ENCODE data around the gene DOCK10.
"Not testable (repeated sequence)": the region's sequence is repeated elsewhere in the genome, so short reads cannot be mapped to it uniquely, and the experiment has no call there.

DOCK10 gene

DNA sequence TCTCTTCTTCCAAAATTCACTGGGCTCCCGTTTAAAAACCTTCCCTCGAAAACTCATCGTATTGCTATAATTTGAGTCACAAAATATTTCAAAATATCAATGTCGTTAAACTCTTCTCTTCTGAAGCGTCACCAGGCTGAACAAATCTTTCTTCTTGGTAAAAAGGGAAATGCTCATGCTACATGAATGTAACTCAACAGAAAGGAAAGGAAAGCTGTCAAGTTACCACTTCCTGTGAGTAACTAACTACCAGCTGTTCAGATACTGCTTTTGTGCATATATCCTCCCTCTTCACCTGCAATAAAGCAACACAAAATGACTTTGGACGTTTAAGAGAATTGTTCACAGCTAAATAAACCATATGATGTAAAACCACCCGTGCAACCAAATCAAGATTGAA is 95.4 kb downstream of the DOCK10 start:
- peak; percentile 90 for DNase-seq (ENCODE audit: low spot score)

DNA sequence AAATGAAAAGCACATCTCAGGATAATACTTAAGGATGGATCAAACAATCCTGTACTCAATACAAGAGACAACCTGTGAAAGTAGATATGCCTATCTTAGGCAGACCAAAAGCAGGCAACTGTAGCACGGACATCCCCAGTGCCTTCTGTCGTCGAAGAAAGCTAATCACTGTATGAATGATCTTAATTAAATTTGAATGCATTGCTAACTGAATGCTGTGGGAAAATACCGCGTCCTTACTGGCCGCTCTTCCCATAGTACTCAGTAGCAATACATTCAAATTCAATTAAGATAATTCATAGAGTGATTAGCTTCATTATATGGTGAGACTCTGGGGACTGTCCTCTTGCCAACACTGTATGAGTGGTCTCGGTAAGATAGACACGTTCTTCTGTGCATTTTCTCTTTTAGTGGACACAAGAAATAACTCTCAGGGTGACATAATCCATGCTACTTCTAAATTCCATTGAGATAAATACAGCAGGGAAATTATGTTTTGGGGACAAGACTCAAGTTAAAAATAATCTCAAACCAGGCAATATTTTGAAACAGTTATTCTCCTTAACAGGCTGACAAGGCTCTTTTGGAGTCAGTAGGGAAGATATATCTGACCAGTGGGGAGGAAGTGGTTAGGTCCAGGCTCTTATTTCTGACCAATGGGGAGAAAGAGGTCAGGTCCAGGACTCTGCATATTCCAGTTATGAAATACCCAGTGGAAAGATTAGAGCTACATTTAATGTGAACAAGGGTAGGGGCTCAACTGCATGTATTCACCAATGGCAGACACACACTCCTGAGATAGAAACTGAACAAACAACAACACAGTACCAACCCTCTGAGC is 97.3 kb downstream of the DOCK10 start:
- DNase-seq (ENCODE audit: low spot score): no peak

DNA sequence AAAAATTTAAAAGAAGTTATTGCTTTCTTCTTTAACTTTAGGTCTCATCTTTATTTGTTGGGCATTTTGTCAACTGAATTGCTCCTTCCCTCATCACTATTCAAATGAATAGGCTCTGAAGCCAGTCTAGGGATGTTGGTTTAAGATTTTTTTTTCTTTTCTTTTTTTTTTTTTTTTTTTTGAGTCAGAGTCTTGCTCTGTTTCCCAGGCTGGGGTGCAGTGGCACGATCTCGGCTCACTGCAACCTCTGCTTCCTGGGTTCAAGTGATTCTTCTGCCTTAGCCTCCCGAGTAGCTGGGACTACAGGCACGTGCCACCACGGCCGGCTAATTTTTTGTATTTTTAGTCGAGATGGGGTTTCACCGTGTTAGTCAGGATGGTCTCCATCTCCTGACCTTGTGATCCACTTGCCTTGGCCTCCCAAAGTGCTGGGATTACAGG is 98.6 kb downstream of the DOCK10 start:
- not testable (repeated sequence) for DNase-seq (ENCODE audit: low spot score)

DNA sequence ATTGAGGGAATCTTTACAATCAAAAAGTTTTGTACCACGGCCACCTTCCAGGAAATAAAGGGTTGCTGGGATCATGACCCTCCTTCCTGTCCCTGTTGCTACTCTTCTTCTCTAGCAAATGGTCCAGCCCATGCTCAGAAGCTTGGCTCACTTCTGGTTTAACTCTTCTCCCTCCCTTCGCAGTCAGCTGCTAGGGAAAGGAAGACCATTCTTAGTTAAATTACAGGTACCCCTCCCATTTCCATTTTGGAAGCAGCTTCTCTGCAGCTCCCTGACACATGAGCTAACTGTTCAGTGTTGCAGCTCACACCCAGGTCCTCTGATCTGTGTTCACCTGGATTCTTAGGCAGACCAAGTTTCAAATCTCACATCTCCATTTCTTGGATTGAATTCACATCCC is 100.3 kb downstream of the DOCK10 start:
- DNase-seq (ENCODE audit: low spot score): no peak

DNA sequence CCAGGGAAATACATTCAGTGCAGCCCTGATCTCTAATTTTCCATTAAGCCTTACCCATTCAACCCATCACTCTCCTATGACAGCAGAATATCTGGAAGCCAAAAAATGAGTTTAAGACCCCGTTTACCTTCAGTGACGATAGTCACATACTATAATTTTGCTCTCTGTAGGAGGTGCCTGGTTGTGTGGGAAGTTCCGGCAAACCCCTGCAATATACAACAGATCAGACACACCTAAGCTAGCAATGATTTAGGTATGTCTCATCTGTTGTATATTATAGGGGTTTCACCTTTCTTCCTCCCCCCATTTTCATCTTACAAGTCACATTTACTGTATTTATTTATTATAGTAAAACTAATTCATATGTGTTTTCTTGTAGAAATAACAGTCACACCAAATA is 101.7 kb downstream of the DOCK10 start:
- DNase-seq (ENCODE audit: low spot score): no peak

DNA sequence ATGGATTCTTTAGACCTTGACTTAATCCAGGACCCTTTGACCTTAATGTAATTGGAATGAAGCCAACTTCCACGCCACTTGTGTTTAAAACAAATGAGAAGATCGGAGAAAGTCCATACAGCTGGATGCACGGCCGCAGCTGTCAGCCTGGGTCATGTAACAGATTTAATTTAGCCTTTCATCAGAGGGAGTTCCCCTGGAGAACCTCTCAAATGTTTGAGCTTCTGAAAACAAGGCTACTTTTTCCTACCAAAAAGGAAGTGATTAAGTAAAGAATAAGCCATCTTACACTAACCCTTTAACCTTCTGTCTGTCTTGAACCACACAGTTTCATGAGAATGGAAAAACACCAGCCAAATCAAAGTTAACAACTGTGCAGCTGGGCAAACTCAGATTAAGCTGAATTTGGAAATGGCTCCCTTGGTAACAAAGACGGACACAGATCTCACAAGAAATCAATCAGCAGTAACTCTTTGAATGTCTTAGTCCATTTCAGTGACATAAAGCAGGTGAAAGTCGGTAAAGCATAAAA is 103.6 kb downstream of the DOCK10 start:
- no peak for DNase-seq (ENCODE audit: low spot score)

DNA sequence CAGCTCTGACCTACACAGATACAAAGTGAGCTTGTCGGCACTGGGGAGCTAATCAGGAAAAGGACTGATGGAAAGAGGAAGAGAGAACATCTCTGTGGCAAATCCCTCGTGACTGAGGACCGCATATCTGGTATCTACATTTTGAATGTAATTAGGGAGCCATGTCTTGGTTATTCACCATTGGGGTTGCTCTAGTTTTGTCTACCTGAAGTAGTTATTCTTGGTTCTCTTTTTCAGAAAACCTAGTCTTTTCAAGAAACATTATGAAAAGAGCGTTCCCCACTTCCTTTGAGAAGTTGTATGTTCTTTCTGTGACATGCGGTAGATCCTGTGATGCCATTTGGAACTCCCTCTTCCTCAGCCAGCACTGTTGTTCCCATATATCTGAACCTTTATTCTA is 104.4 kb downstream of the DOCK10 start:
- DNase-seq (ENCODE audit: low spot score): no peak

DNA sequence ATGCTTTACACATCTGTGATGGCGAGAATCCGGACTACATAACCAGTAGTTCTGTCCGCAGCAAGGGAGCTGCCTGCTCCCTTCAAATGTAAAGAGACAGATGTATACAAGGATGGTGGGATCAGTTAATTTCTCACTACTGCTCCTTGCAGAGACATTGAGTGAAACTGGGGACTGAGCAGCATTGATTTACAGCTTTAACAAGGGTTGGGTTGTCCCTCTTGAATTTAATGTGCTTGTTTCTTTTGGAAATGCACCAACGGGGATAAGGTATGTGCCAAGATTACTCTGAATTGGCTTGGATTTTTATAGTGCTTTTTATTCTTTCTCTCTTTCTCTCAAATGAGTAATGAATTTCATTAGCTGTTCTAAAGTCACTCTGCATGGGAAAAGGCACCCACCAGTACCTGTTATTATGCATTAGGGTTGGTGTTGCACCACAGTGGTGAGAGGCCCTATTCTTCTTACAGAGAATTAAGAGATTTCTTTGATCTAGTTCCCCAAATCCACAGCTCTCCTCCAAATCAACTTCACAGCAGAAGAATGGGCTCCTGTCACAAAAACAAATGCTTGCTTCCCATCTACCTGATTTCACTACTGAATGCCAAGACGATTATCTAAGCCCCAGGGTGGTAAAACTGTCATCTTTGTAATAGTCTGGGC is 107.6 kb downstream of the DOCK10 start:
- no peak for DNase-seq (ENCODE audit: low spot score)

DNA sequence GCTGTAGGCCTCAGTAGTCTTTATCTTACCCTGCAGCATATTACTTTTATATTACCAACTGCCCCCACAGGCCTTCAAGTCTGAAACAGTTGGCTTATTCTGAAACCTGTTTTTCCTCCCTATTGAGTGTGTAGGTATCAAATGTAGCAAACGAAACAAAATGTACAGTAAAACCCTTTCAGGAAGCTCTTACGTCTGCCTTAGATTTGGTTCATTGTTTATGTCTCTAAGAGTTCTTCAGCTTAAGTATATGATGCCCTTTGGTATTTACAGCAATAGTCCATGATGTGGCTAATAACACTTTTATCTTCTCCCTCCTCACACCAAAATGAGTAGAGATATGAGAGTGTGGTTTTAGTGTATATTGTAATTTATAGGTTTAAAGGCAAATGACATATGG is 108.8 kb downstream of the DOCK10 start:
- no peak for DNase-seq (ENCODE audit: low spot score)

DNA sequence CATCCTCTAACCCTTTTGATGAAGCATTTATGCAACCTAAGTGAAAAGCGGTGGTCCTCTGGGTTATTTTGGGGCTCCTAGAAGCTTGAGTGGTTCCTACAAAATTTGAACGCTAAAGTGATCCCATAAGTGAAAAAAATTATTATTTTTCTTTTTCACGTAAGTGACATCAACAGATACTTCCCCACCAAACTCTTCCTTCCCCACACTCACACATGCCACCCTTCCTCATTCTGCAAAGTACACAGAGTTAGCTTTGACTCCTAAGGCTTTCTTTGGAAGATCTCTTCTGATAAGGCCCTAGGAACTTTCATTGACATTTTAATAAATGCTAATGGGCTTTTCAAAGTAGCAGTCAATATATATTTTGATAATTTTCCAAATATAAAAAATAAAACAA is 109.7 kb downstream of the DOCK10 start:
- DNase-seq (ENCODE audit: low spot score): no peak

DNA sequence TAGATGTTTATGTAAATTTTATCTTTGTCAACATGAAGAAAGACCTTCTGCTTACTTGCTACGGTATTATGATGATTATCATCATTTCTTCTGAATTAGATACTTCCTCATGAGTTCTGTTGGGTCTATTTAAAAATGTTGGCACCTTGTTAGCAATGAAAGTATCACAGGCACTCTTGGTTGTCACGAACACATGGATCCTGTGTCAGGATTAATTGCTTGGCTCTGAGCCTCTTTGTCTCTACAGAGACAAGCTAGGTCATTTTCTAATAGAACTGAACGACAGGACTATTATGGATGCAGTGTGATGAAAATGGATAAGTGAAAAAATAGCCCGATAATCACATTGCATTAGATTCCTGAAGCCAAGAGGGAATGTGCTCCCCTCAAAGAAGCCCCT is 110.3 kb downstream of the DOCK10 start:
- DNase-seq (ENCODE audit: low spot score): no peak

DNA sequence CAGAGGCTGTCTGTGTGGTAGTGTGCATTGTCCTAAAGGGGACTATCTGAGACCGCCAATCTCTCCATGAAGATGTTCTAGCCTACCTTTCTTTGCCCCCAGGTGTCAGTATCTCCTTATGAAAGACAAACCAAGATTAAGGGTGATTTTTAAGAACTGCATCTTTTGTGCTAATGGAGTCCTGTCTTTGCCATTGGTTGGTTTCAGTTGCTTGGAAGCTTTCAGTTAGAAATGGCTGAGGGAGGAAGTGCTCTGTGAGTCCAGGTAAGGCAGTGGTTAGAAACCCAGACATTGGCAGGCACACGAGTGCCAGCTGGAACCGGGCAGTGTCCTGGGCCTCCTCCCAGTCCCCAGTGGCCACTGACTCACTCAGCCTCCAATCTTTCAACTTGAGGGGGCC is 111.3 kb downstream of the DOCK10 start:
- DNase-seq (ENCODE audit: low spot score): no peak

DNA sequence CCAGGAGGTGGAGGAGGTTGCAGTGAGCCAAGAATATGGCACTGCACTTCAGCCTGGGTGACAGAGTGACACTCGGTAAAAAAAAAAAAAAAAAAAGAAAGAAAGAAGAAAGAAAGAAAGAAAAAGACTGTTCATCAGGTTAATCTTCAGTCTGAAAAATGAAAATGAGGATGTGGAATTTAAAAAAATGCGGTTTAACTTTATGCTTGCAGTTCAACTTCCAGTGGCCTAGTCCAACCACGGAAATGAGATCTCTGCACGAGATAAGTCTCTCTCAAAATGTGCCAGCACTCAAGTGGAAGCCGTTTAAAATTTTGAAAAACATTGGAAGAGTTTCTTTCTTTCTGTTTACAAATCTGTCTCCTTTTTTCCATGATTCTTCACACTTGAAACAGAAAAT is 112.1 kb downstream of the DOCK10 start:
- no peak for DNase-seq (ENCODE audit: low spot score)

DNA sequence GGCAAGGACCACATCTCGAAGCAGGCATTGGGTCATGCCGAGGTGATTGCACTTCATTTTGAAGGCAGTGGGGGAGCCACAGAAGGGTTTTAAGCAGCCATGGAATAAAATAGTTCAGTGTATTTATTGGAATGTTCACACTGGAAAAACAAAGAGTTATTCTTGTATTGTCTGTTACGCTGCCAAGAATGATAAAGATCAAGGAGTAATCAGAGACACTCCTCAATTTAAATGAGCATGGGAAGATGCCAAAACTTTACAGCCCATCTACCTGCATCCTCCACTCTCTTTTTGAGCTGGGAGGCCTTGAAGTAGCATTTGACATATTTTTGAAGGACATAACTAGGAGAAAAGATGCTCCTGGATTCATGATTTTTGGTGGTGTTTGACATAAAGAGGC is 112.8 kb downstream of the DOCK10 start:
- no peak for DNase-seq (ENCODE audit: low spot score)

DNA sequence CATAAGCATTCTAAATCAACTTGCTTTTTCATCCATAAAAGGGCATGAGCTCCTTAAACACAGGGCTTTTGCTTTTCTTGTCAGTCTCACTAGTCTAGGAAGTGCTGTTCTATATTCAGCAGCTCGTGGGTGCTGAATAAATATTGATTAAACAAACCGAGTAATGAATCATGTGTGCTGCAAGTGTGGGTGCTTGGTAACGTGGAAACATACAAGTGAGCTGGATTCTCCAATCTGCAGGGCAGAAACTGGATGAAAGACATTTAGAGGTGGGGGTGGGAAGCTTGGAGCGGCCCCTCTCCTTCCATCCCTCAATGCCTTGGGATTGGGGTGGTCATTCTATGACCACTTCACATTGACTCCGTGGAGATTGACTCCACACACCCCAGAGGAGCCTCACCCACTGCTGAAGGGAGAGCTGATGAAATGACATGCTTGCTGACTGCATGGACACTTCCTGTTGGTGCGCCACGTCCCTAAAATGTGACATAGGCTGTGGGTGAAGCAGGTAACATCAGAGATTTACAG is 114.6 kb downstream of the DOCK10 start:
- no peak for DNase-seq (ENCODE audit: low spot score)

DNA sequence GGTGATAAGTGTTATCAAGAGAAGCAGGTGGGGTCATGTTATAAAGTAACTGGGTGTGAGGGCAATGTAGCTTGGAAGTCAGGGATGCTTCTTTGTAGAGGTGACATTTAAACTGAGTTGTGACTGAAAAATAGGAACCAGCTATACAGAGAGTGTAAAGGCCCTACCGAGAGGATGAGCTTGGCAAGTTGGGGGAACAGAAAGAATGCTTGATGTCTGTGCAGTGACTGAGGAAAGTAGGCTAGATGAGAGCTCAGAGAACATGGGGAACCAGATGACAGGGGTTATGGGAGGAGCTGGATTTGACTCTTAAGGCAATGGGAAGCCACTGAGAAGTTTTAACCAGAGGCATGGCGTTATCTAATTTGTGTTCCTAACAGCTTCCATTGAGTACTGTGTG is 115.3 kb downstream of the DOCK10 start:
- DNase-seq (ENCODE audit: low spot score): no peak

DNA sequence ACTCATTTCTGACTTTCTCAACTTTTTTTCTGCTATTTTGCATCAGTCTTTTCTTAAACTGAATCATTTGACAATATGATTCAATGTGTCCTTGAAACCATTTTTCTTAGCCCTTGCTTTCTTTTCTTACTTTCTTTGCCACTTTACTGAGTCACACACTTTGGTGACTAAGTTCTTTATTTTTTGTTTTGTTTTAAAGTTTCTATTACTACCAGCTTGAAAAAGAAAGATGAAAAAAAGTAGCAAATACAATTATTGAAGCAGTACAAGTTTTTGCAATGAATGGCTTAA is 116.5 kb downstream of the DOCK10 start:
- no peak for DNase-seq (ENCODE audit: low spot score)

DNA sequence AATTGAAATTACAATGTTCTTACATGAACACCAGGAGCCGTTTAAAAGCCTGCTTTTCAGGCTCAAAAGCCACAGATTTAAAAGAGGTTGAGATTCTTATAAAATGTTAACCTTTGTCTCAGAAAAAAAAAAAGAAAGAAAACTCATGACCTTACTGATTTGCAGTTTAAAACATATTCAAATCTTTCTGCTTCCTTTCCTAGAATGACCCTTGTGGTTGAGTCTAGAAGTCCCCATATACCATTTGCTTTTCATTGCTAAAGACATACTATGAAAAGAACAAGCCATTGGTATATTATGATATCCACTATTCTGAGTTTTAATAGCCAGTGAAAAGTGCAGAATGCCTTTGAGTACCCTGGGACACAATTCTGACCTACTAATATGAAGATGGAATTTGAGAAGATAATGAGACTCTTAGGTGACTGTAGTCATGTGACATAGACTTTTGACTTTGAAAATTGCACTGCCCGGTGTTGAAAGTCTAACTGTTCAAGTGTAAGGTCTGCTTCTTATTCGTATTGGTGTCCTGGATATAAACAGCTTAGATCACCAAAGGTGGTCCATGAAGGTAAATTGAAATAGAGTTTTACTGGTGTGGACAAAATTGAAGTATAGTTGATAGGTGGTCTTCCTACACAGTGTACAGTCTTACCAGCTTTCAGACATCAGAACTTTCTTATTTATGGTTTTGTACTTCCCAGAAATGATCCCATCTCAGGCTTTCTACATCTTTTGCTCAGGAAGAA is 117.0 kb downstream of the DOCK10 start:
- no peak for DNase-seq (ENCODE audit: low spot score)

DNA sequence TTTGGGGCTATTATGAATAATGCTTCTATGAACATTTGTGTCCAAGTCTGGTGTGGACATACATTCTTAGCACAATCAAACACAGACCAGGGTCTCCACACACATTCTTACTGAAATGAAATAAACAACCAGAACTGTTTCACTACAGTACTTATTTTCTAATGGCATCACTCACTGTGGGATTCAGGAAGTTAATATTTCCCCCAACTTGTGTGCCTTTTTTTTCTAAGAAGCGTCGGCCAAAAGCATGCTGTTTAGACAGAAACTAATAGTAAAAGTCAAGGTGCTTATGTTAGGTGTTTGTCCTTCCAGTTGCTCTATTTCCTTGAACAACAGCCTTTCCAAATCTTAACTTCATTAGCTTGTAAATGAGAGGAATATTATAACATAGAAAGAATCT is 117.6 kb downstream of the DOCK10 start:
- DNase-seq (ENCODE audit: low spot score): no peak

DNA sequence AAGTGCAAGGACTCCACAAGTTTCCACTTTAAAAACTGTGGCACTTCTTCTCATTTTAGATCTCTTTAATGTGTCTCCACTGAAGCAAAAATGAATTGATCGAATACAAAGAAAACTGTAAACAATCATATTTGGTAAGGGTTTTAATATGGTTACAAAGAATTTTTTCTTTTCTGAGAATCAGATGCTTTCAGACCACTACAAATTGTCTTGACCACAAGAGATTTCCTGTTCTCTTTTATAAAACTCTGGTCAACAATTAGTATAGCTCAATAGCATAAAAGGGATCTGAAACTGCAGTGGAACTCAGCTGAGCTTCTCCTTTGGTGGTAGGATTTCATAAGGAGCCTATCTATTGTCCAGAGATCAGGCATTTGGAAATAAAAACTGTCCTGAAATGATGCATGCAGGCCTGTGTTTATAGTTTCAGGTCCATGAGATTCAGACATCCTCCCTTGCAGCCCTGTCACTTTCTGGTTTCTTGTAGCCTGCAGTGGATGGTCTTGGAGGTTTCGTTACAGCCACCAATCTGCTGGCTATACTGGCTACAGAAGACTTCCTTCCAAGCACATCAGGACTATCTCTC is 120.0 kb downstream of the DOCK10 start:
- DNase-seq (ENCODE audit: low spot score): no peak

DNA sequence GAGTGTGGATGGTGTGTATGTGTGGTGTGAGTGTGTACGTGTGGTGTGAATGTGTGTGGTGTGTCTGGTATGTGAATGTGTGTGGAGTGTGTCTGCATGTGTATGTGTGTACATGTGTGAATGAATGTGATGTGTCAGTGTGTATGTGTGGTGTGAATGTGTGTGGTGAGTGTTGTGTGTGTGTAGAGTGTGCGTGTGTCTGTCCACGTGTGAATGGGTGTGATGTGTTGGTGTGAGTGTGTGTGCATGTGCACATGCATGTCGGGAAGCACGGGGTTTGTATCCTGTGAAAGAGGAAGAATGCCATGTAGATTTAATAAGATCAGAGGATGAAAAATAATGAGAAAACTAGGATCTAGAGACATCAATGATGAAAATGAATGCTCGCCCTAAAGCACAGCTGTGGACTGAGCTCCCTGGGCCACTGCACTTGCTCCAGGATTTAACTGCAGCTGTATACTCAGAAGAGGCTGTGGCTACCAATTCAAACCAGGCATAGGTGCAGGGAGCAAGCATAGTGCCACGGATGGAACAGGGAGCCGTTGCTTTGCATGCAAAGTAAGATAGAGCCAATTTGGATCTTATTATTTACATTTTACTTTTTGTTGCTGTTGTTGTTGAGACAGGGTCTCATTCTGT is 122.7 kb downstream of the DOCK10 start:
- DNase-seq (ENCODE audit: low spot score): no peak

All from kidney capillary endothelial cell (primary cell).